ENCODE results near the gene PRKAG2. TPM values are rescaled to one million over a fixed set of nuclear protein-coding genes. Genes with fewer than 3 reads are reported as not detected.
"Not testable (repeated sequence)": the region's sequence is repeated elsewhere in the genome, so short reads cannot be mapped to it uniquely, and the experiment has no call there.

The PRKAG2 gene
- total and polyA plus RNA-seq, 4 donors, result 17.5 to 33.3 (median 23.9) TPM

- no peak overlapping the region for H3K9ac ChIP-seq (ENCODE audit: insufficient read depth in 1 of 2, low read length in 2 of 2)
- 97% methylated on average over 15 of the region's 15 CpGs for WGBS, 2 donors
- no peak for TF ChIP-seq CTCF (IDR thresholded peaks at IDR 0.05; ENCODE audit: control extremely low read depth, extremely low read depth)
- H3K4me3 ChIP-seq, result no peak overlapping the region
- no peak overlapping the region for H3K27ac ChIP-seq (ENCODE audit: low read depth in 1 of 2, low read length in 1 of 2)
- DNase-seq (no peak), ATAC-seq (ENCODE audit: insufficient read depth, low FRiP score) (no peak)
- no peaks in the 10 kb centered on the region for H3K27me3 ChIP-seq (ENCODE audit: control insufficient read depth in 3 of 3, insufficient read depth in 3 of 3, low read length in 2 of 3)
- H3K4me1 ChIP-seq (ENCODE audit: control insufficient read depth in 5 of 5, insufficient read depth in 5 of 5, low read length in 5 of 5), result peaks cover 0 to 16% (median 10%) of the 10 kb centered on the region in 5 donors
- no peaks in the 10 kb centered on the region for H3K36me3 ChIP-seq (ENCODE audit: control insufficient read depth in 4 of 4, insufficient read depth in 4 of 4, low read length in 4 of 4)
- H3K9me3 ChIP-seq (ENCODE audit: control insufficient read depth in 4 of 4, insufficient read depth in 3 of 4, low read length in 3 of 4), result no peaks in the 10 kb centered on the region
Measured at GRCh38 chr7:151799506-151799905, 77.4 kb downstream of the PRKAG2 start.

GRCh38 chr7:151798851-151799448 lies 78.0 kb downstream of the PRKAG2 start:
- ATAC-seq (ENCODE audit: insufficient read depth, low FRiP score), result no peak

GRCh38 chr7:151797667-151798307 lies 79.1 kb downstream of the PRKAG2 start:
- peak; percentile 76 to 95 (median 89) for DNase-seq
- not testable (repeated sequence) for ATAC-seq (ENCODE audit: insufficient read depth, low FRiP score); H3K27me3 ChIP-seq (ENCODE audit: control insufficient read depth in 3 of 3, insufficient read depth in 3 of 3, low read length in 2 of 3); H3K9ac ChIP-seq (ENCODE audit: insufficient read depth in 1 of 2, low read length in 2 of 2); H3K9me3 ChIP-seq (ENCODE audit: control insufficient read depth in 4 of 4, insufficient read depth in 3 of 4, low read length in 3 of 4); H3K36me3 ChIP-seq (ENCODE audit: control insufficient read depth in 4 of 4, insufficient read depth in 4 of 4, low read length in 4 of 4); H3K4me3 ChIP-seq
- Histone ChIP-seq H3K27ac (ENCODE audit: low read depth in 1 of 2, low read length in 1 of 2) (peak overlapping the region in 1 of 2 donors; percentile 88), H3K4me1 (ENCODE audit: control insufficient read depth in 5 of 5, insufficient read depth in 5 of 5, low read length in 5 of 5) (peaks cover 0 to 26% (median 10%) of the 10 kb centered on the region in 5 donors)
- WGBS, 2 donors, result 60 to 65% methylated on average over 11 of the region's 11 CpGs

More at GRCh38 chr7:151798851-151799448, 78.0 kb downstream of the PRKAG2 start:
- no peak overlapping the region for H3K4me3 ChIP-seq
- TF ChIP-seq CTCF (IDR thresholded peaks at IDR 0.05; ENCODE audit: control extremely low read depth, extremely low read depth), result no peak
- peak overlapping the region in 1 of 2 donors; percentile 12 for H3K27ac ChIP-seq (ENCODE audit: low read depth in 1 of 2, low read length in 1 of 2)
- peaks cover 0 to 22% (median 10%) of the 10 kb centered on the region in 5 donors for H3K4me1 ChIP-seq (ENCODE audit: control insufficient read depth in 5 of 5, insufficient read depth in 5 of 5, low read length in 5 of 5)
- H3K36me3 ChIP-seq (ENCODE audit: control insufficient read depth in 4 of 4, insufficient read depth in 4 of 4, low read length in 4 of 4), result no peaks in the 10 kb centered on the region
- no peak for DNase-seq
- no peaks in the 10 kb centered on the region for H3K27me3 ChIP-seq (ENCODE audit: control insufficient read depth in 3 of 3, insufficient read depth in 3 of 3, low read length in 2 of 3)
- WGBS, 2 donors, result 86 to 96% methylated on average over 10 of the region's 10 CpGs
- H3K9me3 ChIP-seq (ENCODE audit: control insufficient read depth in 4 of 4, insufficient read depth in 3 of 4, low read length in 3 of 4), result no peaks in the 10 kb centered on the region
- no peak overlapping the region for H3K9ac ChIP-seq (ENCODE audit: insufficient read depth in 1 of 2, low read length in 2 of 2)

- ATAC-seq (ENCODE audit: insufficient read depth, low FRiP score), result no peak
- H3K4me1 ChIP-seq (ENCODE audit: control insufficient read depth in 5 of 5, insufficient read depth in 5 of 5, low read length in 5 of 5), result peaks cover 0 to 30% (median 10%) of the 10 kb centered on the region in 5 donors
- H3K9me3 ChIP-seq (ENCODE audit: control insufficient read depth in 4 of 4, insufficient read depth in 3 of 4, low read length in 3 of 4), result no peaks in the 10 kb centered on the region
- H3K9ac ChIP-seq (ENCODE audit: insufficient read depth in 1 of 2, low read length in 2 of 2), result no peak overlapping the region
- peak in 1 of 3 donors; percentile 13 for DNase-seq
- H3K27ac ChIP-seq (ENCODE audit: low read depth in 1 of 2, low read length in 1 of 2), result peak overlapping the region in 1 of 2 donors; percentile 88
- H3K27me3 ChIP-seq (ENCODE audit: control insufficient read depth in 3 of 3, insufficient read depth in 3 of 3, low read length in 2 of 3), result no peaks in the 10 kb centered on the region
- 76 to 83% methylated on average over 16 to 17 of the region's 17 CpGs for WGBS, 2 donors
- no peak overlapping the region for H3K4me3 ChIP-seq
- H3K36me3 ChIP-seq (ENCODE audit: control insufficient read depth in 4 of 4, insufficient read depth in 4 of 4, low read length in 4 of 4), result no peaks in the 10 kb centered on the region
- no peak for TF ChIP-seq CTCF (IDR thresholded peaks at IDR 0.05; ENCODE audit: control extremely low read depth, extremely low read depth)
Measured at GRCh38 chr7:151796871-151797537, 79.9 kb downstream of the PRKAG2 start.
